Mucosa of descending colon (tissue), 3 donors: ENCODE data around the gene LRP5. TPM values are rescaled to one million over a fixed set of nuclear protein-coding genes. Genes with fewer than 3 reads are reported as not detected.
A peak's percentile ranks its signal among the peaks of the same experiment; 100 is the strongest.

Source experiments
- ATAC-seq: fragments of 200-7000 bp; cut with Tn5 transposase; one replicate; pipeline ENCODE4 v1.9.1; 2020; ENCODE audit warnings: mild to moderate bottlenecking, moderate library complexity
- DNase-seq, 3 donors: peaks; one replicate each; pipeline ENCODE4 v3.0.0-alpha.2; 2020
- H3K36me3 ChIP-seq: fragments of 200-600 bp; one replicate; pipeline ENCODE4 v1.8.0; 2021; ENCODE audit warnings: low read depth, mild to moderate bottlenecking
- H3K4me1 ChIP-seq: fragments of 200-600 bp; one replicate; pipeline ENCODE4 v1.8.0; 2021; ENCODE audit warnings: low read depth, mild to moderate bottlenecking
- H3K4me3 ChIP-seq: fragments of 200-600 bp; one replicate; pipeline ENCODE4 v1.8.0; 2021; ENCODE audit warnings: mild to moderate bottlenecking
- H3K9me3 ChIP-seq: fragments of 200-600 bp; one replicate; pipeline ENCODE4 v1.8.0; 2021; ENCODE audit warnings: mild to moderate bottlenecking
- intact Hi-C, 2 donors: fragments of 100-400 bp; cut with DNase I in 1 of 2; cut with micrococcal nuclease in 1 of 2; formaldehyde crosslinking; loops; one replicate each; pipeline versions ENCODE4 v1.11.0 to v1.11.1; 2022; cut with DNase I, micrococcal nuclease
- total RNA-seq, 3 donors: library from RNA; stranded (reverse); fragmentation: NEBNext Ultra II Directional in 2 of 3; extraction: Animal tissue kit (Norgen Biotek cat#: 25700) in 2 of 3; gene quantifications; one replicate each; pipeline versions ENCODE4 v1.2.1 to v1.2.4, GENCODE V29; 2021 to 2023
- TF ChIP-seq, protein P1 (sequence below): fragments of 200-600 bp; IDR thresholded peaks from one replicate; pipeline ENCODE4 v1.8.0; 2022; ENCODE audit warnings: antibody characterized with exemption, mild to moderate bottlenecking
- donor health status: DM: no; HTN: no; CAD: no; lungs with moderate emphysema.
- donor health status: DM: no; HTN: no; CAD: no.
- donor health status: DM: no; HTN: yes; CAD: no.

The LRP5 gene
- total RNA-seq, 3 donors from 2014 or later: 83.7 to 113 (median 103) TPM

DNA sequence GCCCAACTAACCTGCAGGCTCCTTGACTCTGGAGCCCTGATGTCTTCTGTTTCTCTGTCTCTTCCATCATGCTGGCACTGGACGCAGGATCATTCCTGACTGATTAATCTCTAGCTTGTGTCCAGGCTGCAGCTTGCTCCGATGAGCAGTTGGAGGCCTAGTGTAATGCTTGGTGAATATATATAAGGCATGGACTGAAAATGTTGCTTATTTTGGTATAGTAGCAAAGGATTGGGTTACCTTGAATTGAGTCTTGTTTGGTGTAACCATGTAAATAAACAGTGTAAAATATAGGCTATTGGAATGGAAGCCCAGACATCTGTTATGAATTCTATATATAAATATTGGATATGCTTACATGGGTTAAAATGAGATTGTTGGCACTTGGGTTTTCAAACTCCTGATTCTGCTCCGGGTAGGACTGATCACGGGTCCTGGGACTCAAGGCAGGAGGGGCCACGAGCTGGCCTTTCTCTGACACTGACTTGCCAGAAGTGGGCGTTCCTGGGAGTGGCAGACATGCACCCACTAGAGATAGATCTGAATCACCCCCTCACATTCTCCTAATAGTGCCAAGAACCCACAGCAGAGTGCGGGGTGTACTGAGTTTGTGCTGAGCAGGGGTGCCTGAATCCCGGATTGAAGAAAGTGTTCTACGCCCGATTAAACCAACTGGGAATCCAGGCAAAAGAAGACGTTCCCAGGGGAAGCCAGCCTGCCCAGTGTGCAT, 25.8 kb downstream of the LRP5 start:
- Histone ChIP-seq H3K4me3 (no peak overlapping the region), H3K9me3 (no peaks in the 10 kb centered on the region), H3K4me1 (peaks cover 19% of the 10 kb centered on the region), H3K36me3 (no peaks in the 10 kb centered on the region)
- peak in 1 of 3 donors; percentile 35 for DNase-seq
- ATAC-seq: no peak
- intact Hi-C loops: no loop called here
- TF ChIP-seq, protein P1, sequence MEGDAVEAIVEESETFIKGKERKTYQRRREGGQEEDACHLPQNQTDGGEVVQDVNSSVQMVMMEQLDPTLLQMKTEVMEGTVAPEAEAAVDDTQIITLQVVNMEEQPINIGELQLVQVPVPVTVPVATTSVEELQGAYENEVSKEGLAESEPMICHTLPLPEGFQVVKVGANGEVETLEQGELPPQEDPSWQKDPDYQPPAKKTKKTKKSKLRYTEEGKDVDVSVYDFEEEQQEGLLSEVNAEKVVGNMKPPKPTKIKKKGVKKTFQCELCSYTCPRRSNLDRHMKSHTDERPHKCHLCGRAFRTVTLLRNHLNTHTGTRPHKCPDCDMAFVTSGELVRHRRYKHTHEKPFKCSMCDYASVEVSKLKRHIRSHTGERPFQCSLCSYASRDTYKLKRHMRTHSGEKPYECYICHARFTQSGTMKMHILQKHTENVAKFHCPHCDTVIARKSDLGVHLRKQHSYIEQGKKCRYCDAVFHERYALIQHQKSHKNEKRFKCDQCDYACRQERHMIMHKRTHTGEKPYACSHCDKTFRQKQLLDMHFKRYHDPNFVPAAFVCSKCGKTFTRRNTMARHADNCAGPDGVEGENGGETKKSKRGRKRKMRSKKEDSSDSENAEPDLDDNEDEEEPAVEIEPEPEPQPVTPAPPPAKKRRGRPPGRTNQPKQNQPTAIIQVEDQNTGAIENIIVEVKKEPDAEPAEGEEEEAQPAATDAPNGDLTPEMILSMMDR: no peak

DNA sequence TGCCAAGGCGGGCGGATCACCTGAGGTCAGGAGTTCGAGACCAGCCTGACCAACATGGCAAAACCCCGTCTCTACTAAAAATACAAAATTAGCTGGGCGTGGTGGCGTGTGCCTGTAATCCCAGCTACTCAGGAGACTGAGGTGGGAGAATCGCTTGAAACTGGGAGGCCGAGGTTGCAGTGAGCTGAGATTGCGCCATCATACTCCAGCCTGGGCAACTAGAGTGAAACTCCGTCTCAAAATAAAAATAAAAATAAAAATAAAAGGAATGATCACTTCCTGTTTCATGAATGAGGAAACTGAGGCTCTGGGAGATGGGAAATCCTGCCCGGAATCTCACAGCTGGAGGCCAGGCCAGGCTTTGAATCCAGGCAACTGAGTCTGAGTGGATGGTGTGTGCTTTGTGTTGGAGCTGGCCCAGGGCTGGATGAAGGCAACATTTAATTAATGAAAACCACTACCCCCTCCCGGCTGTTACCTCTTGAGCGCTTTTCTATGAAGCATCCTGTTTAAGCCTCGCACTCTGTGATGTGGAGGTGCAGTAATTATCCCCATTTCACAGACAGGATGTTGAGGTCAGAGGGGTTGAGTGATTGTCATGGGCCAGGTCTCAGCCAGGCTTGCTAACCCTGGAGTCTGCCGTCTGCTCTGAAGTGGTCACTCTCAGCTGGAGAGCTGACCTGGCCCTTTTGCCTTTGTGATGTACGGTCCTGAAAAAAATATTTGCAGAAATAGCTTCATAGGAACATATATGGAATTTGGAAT, 27.8 kb downstream of the LRP5 start:
- TF ChIP-seq, protein P1: no peak
- H3K4me3 ChIP-seq: no peak overlapping the region
- DNase-seq: no peak
- intact Hi-C loops: no loop called here
- ATAC-seq: peak; percentile 24
- H3K9me3 ChIP-seq: no peaks in the 10 kb centered on the region
- H3K4me1 ChIP-seq: peaks cover 19% of the 10 kb centered on the region
- no peaks in the 10 kb centered on the region for H3K36me3 ChIP-seq

DNA sequence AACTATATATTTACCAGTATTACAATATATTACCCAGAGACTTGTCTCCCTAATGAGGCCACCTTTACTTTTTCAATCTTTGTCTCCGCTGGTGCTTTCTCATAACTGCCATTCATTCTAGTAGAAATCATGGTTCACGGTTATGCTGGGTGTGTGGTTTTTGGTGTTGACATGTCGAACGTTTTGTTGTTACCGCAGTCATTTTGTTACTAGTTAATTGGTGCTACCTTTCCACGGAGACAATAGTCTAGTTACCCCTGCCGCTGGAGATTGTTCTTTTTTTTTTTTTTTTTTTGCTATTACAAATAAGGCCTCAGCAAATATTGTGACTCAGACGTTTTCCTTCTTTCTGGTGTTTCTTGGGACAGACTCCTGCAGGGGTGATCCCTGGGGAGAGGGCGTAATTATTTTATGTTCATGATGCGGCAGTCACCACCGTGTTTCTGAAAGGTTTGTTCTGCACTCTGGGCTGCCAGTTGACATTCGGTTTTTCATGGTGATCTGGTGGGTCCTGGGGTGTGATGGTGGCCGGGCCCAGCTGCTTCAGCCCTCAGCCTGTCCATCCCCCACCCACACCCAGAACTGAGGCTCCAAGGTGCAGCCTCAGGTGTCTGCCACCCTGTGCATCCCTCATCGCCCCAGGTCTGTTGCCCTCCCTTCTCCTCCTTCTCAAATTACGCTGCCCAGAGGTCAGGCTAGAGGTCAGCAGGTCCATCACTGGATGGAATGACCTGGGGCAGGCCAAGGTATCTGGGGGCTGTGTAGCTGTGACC, 28.6 kb downstream of the LRP5 start:
- intact Hi-C loops: no loop called here
- peaks cover 19% of the 10 kb centered on the region for H3K4me1 ChIP-seq
- no peak for ATAC-seq
- H3K36me3 ChIP-seq: no peaks in the 10 kb centered on the region
- TF ChIP-seq, protein P1: no peak
- no peak for DNase-seq
- H3K4me3 ChIP-seq: no peak overlapping the region
- H3K9me3 ChIP-seq: no peaks in the 10 kb centered on the region

DNA sequence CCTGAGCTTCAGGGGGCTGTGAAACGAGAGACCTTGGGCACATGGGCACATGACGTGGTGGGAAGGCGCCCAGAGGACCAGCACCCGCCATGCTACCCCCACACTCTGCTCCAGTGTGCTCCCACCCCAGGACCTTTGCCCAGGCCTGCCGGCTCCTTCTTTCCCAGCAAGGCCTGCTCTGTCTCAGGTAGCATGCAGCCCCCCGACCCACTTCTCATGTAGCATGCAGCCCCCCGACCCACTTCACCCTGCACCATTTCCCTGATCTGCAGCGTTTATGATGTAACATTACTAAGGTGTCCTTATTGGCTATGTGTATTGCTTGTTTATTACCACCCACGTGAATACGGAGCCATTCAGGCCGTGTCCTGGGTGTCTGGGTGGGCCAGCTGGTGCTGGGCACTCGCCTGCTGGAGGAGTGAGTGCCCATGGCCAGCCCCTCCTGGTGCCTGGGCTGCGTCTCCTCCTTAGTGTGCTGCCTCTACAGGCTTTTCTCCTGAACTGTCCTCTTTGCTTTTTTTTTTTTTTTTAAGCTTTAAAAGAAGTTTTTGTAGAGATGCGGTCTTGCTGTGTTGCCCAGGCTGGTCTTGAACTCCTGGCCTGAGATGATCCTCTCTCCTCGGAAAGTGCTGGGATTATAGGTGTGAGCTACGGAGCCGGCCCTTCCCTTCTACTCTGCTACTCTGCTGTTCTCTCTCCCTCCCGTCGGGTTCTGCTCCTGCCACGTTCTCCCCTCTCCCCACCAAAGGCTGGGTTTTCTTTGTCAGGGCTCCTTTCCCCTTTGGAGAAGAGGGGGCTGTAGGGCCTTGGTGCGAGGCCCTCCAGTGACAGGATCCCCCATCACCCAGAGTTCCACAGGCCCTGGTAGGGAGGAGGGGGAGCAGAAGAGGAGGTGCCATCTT, 29.4 kb downstream of the LRP5 start:
- H3K9me3 ChIP-seq: no peaks in the 10 kb centered on the region
- no peak overlapping the region for H3K4me3 ChIP-seq
- intact Hi-C loops: no loop called here
- ATAC-seq (no peak), DNase-seq (no peak)
- no peaks in the 10 kb centered on the region for H3K36me3 ChIP-seq
- TF ChIP-seq, protein P1: no peak
- peaks cover 19% of the 10 kb centered on the region for H3K4me1 ChIP-seq
